ENCODE data around the gene FBXO45.

DNA sequence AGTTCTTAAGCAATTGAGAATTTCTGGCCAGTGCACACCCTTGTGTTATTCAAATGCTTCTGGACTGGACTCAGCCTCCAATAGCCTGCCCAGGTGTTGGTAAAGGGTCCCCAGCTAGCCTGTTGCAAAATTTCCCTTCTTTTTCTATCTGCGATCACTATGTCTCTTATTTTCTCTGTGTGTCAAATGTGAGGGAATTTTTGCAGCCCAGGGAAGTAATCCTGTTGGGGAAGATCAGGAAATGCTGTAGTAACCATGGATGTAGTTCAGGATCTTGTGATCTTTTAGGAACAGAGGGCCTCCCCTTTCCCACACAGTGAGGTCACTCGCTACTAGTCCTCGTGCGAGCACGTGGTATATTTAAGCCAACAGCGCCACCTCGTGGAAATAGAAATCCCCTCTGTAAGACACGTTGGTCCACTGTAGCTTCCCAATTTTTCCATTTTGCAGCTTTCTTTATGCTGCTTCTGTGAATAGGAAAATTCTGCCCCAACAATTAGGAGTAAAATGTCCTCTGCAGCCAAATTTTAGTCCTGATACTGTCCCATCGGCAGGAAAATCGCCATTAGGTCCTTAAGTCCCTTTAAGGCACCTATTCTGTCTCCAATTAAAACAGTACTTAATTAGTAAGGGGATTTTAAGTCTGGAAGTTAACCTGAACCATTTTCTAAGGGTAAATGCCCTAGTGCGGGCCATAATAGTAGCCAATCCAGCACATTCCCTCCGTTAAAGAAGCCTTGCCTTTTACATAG, 49.3 kb upstream of the FBXO45 start:
- TF ChIP-seq CEBPB (IDR thresholded peaks at IDR 0.05; ENCODE audit: low read depth, low read length) (no peak), POLR2A (IDR thresholded peaks at IDR 0.05; ENCODE audit: low read depth, low read length) (no peak), CTCF (conservative IDR thresholded peaks at IDR 0.05; ENCODE audit: low read depth, low read length) (peak; percentile 74), FOS (IDR thresholded peaks at IDR 0.05; ENCODE audit: low read depth, low read length) (no peak), RCOR1 (IDR thresholded peaks at IDR 0.05; ENCODE audit: insufficient replicate concordance, low read length) (no peak), RFX5 (IDR thresholded peaks at IDR 0.05; ENCODE audit: low read depth, low read length) (no peak), CHD1 (IDR thresholded peaks at IDR 0.05; ENCODE audit: low read depth, low read length) (no peak), SMC3 (IDR thresholded peaks at IDR 0.05; ENCODE audit: low read depth, low read length) (peak; percentile 76), ELK1 (IDR thresholded peaks at IDR 0.05; ENCODE audit: borderline replicate concordance, low read depth, low read length) (no peak), MXI1 (IDR thresholded peaks at IDR 0.05; ENCODE audit: borderline replicate concordance, low read depth, low read length) (no peak), RAD21 (IDR thresholded peaks at IDR 0.05; ENCODE audit: low read length) (peak; percentile 86), BHLHE40 (IDR thresholded peaks at IDR 0.05; ENCODE audit: low read depth, low read length) (no peak), MAZ (IDR thresholded peaks at IDR 0.05; ENCODE audit: borderline replicate concordance, low read depth, low read length) (no peak)
- TF ChIP-seq, protein P1, sequence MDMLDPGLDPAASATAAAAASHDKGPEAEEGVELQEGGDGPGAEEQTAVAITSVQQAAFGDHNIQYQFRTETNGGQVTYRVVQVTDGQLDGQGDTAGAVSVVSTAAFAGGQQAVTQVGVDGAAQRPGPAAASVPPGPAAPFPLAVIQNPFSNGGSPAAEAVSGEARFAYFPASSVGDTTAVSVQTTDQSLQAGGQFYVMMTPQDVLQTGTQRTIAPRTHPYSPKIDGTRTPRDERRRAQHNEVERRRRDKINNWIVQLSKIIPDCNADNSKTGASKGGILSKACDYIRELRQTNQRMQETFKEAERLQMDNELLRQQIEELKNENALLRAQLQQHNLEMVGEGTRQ (IDR thresholded peaks at IDR 0.05; ENCODE audit: low read depth, low read length) = peak; percentile 41
